ENCODE results near the gene ADCY2.

- TF ChIP-seq POLR2A (IDR thresholded peaks at IDR 0.05) (no peak), CTCF (IDR thresholded peaks at IDR 0.05) (no peak)
Measured at GRCh38 chr5:7779019-7780005, 383.4 kb downstream of the ADCY2 start.
